H54 (cell line): ENCODE data around the gene APLF.

Experiments used
- DNase-seq: peaks from one replicate; pipeline ENCODE4 v3.0.0; 2011; ENCODE audit warnings: low spot score, mixed read lengths; ENCODE audit not compliant: insufficient read length
- FAIRE-seq: peaks from 3 replicates; lab custom pipeline; 2011; peaks lifted over from hg19 to GRCh38; lab: Jason Lieb, UNC
- POLR2A ChIP-seq: IDR thresholded peaks from 2 replicates; pipeline ENCODE4 v1.6.1; 2011; ENCODE audit warnings: low read depth, mild to moderate bottlenecking, low read length

APLF gene

GRCh38 chr2:68620772-68621171 is 153.4 kb downstream of the APLF start:
- no peak for FAIRE-seq
- no peak for TF ChIP-seq POLR2A
- DNase-seq, result no peak

- FAIRE-seq, result no peak
- no peak for TF ChIP-seq POLR2A
- DNase-seq, result no peak
Observed at GRCh38 chr2:68623820-68624219, 156.4 kb downstream of the APLF start.

- TF ChIP-seq POLR2A, result no peak
- DNase-seq, result no peak
- FAIRE-seq, result no peak
Observed at GRCh38 chr2:68627615-68628014, 160.2 kb downstream of the APLF start.
